Esophagus (tissue), 2 donors: ENCODE results near the gene RNF215. TPM values are rescaled to one million over a fixed set of nuclear protein-coding genes. Genes with fewer than 3 reads are reported as not detected.
A peak's percentile ranks its signal among the peaks of the same experiment; 100 is the strongest.
"Not testable (repeated sequence)": the region's sequence is repeated elsewhere in the genome, so short reads cannot be mapped to it uniquely, and the experiment has no call there.

Experiments used
- H3K27ac ChIP-seq, 2 donors: one replicate each; pipeline ENCODE4 v1.5.1; 2013; ENCODE audit warnings: low read depth in 2 of 2, mild to moderate bottlenecking in 2 of 2, inconsistent platforms in 1 of 2, low read length in 1 of 2, moderate library complexity in 1 of 2
- H3K27me3 ChIP-seq, 2 donors: one replicate each; pipeline ENCODE4 v1.6.1; 2013; ENCODE audit warnings: low read length in 2 of 2, control low read depth in 1 of 2, mild to moderate bottlenecking in 1 of 2; ENCODE audit not compliant: insufficient read depth in 2 of 2, control insufficient read depth in 1 of 2
- H3K36me3 ChIP-seq, 2 donors: one replicate each; pipeline ENCODE4 v1.6.1; 2013; ENCODE audit warnings: low read length in 1 of 2; ENCODE audit not compliant: control insufficient read depth in 2 of 2, insufficient read depth in 2 of 2
- H3K4me1 ChIP-seq, 2 donors: one replicate each; pipeline ENCODE4 v1.6.1; 2013; ENCODE audit warnings: low read length in 1 of 2; ENCODE audit not compliant: control insufficient read depth in 2 of 2, insufficient read depth in 2 of 2
- H3K4me3 ChIP-seq, 2 donors: one replicate each; pipeline ENCODE4 v1.5.1; 2013; ENCODE audit warnings: low read length in 2 of 2, mild to moderate bottlenecking in 2 of 2, low read depth in 1 of 2, moderate library complexity in 1 of 2
- H3K9me3 ChIP-seq, 2 donors: one replicate each; pipeline ENCODE4 v1.6.1; 2013; ENCODE audit warnings: mild to moderate bottlenecking in 2 of 2, low read depth in 1 of 2, low read length in 1 of 2, moderate library complexity in 1 of 2; ENCODE audit not compliant: control insufficient read depth in 2 of 2, insufficient read depth in 1 of 2
- WGBS, 2 donors: extraction: QIAGEN DNeasy Blood & Tissue Kit; methylation state at CpG; one replicate each; pipeline ENCODE4 v1.1.7; 2013; 5-methylcytosine and 5-hydroxymethylcytosine counted together
- polyA plus RNA-seq, 2 donors: library from polyadenylated mRNA; stranded (reverse); fragments of 200-250 nt; gene quantifications; one replicate each; pipeline ENCODE4 v1.2.3, GENCODE V29; 2013
- donor health status: healthy with polysubstance abuse.
- donor health status: Bipolar disorder and iron deficiency.

Gene RNF215
- polyA plus RNA-seq, 2 donors: 5.2 to 7.3 TPM

DNA sequence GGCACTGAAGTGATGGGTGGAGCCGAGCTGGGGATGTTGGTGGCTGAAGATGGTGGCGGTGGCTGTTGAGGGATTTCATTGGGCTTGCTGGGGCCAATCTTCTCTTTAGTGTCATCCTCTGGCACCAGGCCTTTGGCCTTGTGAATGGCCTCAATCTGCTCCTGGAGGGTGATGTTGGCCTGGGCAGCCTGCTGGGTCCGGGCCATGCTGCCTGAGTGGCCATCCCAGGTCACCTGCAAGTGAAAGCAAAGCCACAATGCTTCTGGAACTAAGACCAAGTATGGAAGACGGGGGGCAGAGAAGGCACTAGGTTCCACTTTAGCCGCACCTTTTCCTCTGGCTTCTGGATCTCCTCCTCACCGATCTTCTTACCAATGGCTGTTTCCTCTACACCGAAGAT lies 48.4 kb downstream of the RNF215 start:
- no peaks in the 10 kb centered on the region for H3K9me3 ChIP-seq
- 98 to 99% methylated on average over 7 of the region's 7 CpGs for WGBS, 2 donors
- H3K27me3 ChIP-seq: no peaks in the 10 kb centered on the region
- H3K4me1 ChIP-seq: peaks cover 0 to 4% of the 10 kb centered on the region in 2 donors
- no peak overlapping the region for H3K4me3 ChIP-seq
- peaks cover 75 to 90% of the 10 kb centered on the region in 2 donors for H3K36me3 ChIP-seq
- no peak overlapping the region for H3K27ac ChIP-seq

DNA sequence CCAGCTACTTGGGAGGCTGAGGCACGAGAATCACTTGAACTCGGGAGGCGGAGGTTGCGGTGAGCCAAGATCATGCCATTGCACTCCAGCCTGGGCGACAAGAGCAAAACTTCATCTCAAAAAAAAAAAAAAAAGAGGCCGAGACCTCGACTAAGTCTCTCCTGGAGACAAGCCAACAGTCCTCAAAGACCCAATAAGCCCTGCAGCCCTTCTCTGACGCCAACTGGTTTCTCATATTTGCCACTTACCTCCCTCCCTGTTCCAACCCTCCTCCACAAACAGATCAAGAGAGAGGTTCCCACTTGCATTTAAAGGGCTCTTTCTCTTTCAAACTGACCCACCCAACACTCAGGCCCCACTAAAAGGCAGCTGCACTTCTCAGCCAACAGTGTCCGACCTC lies 48.9 kb downstream of the RNF215 start:
- H3K9me3 ChIP-seq, H3K4me3 ChIP-seq, H3K27me3 ChIP-seq, H3K27ac ChIP-seq, H3K4me1 ChIP-seq: not testable (repeated sequence)
- 79 to 83% methylated on average over 8 to 9 of the region's 9 CpGs for WGBS, 2 donors
- peaks cover 72 to 91% of the 10 kb centered on the region in 2 donors for H3K36me3 ChIP-seq

DNA sequence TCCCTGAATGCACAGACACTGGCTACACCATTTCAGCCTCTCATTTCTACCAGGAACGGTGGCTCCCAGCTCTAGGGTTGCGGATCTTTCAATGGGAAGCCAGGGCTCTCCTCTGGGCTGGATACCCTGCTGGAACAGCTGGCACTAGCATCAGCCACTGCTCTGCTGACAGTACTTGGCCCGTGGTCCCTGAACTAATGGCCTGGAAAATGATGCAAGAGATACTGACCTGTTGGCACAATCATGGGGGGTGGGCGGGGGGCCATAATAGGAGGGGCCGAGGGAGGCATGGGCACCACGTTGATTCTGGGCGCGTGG lies 49.8 kb downstream of the RNF215 start:
- Histone ChIP-seq H3K36me3 (peaks cover 67 to 86% of the 10 kb centered on the region in 2 donors), H3K4me3 (no peak overlapping the region), H3K27me3 (no peaks in the 10 kb centered on the region), H3K27ac (no peak overlapping the region), H3K4me1 (peaks cover 0 to 4% of the 10 kb centered on the region in 2 donors), H3K9me3 (no peaks in the 10 kb centered on the region)
- 87 to 92% methylated on average over 8 of the region's 8 CpGs for WGBS, 2 donors

DNA sequence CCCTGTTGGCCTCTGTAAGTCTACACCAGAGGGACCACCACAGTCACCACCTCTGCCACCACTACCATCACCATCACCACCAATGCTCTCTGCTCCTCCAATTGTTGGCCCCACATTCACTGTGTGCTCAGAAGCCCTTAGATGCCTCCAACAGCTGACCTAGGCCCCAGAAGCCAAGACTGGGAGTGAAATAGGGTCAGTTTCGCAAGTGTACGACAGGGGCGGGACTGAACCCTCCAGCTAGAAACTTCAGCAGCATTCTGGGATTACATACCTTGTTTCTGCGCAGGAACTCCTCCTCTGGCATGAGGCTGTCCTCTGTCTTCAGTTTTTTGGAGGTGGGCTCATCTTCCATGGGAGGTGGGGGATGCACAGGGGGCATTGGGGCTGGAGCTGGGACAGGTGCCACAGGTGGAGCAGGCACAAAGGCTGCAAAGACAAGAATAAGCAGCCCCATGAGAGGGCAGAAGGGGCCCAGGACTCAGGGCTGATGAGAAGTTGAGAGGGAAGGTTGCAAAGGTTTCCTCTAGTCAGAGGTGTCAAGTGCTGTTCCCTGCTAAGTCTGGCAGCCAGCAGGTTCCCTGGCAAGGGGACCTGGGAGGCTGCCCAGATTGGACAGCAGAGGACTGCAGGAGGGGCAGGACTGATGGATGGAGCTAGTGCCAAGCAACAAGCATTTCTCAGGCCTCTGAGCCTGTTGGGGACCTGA lies 50.3 kb downstream of the RNF215 start:
- Histone ChIP-seq H3K4me1 (peaks cover 0 to 4% of the 10 kb centered on the region in 2 donors), H3K9me3 (no peaks in the 10 kb centered on the region), H3K27ac (no peak overlapping the region), H3K4me3 (no peak overlapping the region), H3K36me3 (peaks cover 62 to 83% of the 10 kb centered on the region in 2 donors), H3K27me3 (no peaks in the 10 kb centered on the region)
- 95 to 96% methylated on average over 4 of the region's 4 CpGs for WGBS, 2 donors

DNA sequence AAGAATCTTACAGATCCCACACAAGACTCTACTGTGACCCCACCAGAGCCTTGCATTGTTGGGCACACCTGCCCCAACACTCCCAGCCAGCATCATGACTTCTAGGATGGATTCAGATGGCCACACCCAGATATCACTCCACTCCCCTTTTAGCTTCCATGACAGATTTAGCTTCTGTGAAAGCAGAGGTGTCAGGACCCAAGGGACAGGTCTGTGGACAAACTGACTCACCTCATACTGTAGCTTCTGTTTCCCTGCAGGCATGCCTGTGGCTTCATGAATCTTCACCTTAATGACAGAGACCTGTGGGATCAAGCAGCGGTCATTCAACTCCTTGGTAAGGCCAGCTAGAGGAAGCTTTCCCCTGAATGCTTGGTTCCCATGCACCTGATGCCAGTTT lies 52.0 kb downstream of the RNF215 start:
- peaks cover 46 to 69% of the 10 kb centered on the region in 2 donors for H3K36me3 ChIP-seq
- H3K4me3 ChIP-seq: no peak overlapping the region
- H3K27me3 ChIP-seq: no peaks in the 10 kb centered on the region
- 95 to 100% methylated on average over 1 of the region's 1 CpG for WGBS, 2 donors
- H3K4me1 ChIP-seq: peaks cover 0 to 4% of the 10 kb centered on the region in 2 donors
- H3K27ac ChIP-seq: no peak overlapping the region
- no peaks in the 10 kb centered on the region for H3K9me3 ChIP-seq

DNA sequence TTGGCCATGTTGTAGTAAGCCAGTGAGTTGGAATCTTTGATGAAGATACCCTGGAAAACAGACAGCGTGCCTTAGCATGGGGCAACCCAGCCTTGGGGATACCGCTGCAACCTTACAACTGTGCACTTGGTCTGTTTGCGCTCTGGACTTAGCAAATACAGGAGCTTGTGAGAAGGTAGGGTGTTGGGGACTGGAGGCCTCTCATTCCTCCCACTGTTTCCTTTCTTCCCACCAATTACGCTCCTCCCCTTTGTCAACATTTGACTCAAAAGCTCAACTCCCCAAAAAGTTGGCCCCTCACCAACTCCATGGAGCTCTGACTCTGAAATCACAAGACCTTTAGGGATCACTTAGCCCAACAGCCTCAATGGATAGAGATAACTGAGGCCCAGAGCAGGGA lies 52.6 kb downstream of the RNF215 start:
- H3K27ac ChIP-seq: peak overlapping the region in 1 of 2 donors; percentile 16
- no peaks in the 10 kb centered on the region for H3K27me3 ChIP-seq
- no peak overlapping the region for H3K4me3 ChIP-seq
- peaks cover 0 to 4% of the 10 kb centered on the region in 2 donors for H3K4me1 ChIP-seq
- peaks cover 41 to 65% of the 10 kb centered on the region in 2 donors for H3K36me3 ChIP-seq
- H3K9me3 ChIP-seq: no peaks in the 10 kb centered on the region
- 94 to 97% methylated on average over 4 of the region's 4 CpGs for WGBS, 2 donors

DNA sequence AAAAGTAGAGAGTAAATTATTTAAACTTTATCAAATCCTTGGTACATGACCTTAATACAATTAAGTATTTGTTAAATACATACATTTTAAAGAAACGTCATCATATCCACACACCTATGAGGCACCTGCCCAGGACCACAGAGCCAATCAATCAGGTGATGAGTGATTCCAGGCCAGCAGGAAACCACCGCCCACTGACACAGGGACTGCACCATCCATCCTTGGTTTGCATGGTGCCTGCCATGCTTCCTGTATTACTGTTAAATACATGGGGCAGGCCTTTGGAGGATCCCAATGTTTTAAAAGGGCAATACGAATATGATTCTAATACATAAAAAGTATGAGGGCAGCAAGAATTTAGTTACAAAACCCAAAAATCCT lies 53.5 kb downstream of the RNF215 start:
- 84% methylated on average over 3 of the region's 3 CpGs for WGBS, 2 donors
- H3K4me3 ChIP-seq: no peak overlapping the region
- H3K9me3 ChIP-seq: no peaks in the 10 kb centered on the region
- no peaks in the 10 kb centered on the region for H3K27me3 ChIP-seq
- no peak overlapping the region for H3K27ac ChIP-seq
- peaks cover 0 to 4% of the 10 kb centered on the region in 2 donors for H3K4me1 ChIP-seq
- peaks cover 36 to 57% of the 10 kb centered on the region in 2 donors for H3K36me3 ChIP-seq

DNA sequence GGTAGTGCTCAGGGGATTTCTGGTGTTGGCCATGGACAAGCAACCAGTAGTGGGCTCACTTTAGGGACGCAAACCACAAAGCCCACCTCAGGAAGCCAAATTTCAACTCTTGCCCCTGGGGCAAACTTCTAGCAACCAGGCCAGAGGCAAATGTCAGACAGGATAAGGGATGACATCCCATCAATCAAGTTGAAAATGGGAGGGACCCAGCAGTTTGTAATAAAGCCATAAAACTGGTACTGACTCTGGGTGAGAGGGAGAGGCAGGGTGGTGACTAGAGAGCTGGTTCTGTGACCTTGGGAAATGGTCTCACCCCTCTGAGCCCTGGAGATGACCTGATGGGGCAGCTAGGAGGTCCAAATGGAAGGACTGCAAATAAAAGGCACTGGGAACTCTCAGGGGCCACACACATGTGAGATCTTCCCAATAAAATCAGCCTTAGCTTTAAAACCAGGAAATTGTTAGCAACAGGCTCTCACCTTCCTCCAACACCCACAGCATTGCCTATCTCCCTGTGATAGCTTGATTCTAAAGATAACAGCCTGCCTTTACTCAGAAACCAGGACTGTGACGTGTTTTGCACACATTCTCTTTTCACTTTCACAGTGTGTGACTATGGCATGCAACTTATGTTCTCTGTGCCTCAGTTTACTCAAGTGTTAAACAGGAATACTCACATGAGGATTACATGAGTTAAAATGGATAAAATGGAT lies 54.1 kb downstream of the RNF215 start:
- 82 to 88% methylated on average over 2 of the region's 2 CpGs for WGBS, 2 donors
- H3K27ac ChIP-seq: no peak overlapping the region
- peaks cover 32 to 53% of the 10 kb centered on the region in 2 donors for H3K36me3 ChIP-seq

DNA sequence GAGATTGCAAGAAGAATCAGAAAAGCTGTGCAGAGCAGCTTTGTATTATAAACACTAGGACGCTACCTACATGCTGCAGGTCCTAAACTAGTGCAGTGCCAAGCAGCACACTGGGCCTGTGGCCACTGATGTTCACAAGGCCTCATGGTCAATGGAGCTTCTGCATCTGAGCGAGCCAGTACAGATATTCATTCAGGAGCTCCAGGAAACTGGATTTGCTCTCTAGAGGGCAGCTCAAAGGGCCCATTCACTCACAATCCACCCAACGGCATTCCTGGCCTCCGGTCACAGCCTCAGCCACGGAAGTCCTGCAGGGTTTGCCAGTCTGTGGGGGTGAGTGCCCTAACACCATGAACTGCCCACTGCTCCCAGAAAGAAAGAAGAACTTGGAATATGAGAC lies 54.7 kb downstream of the RNF215 start:
- peaks cover 32 to 48% of the 10 kb centered on the region in 2 donors for H3K36me3 ChIP-seq
- H3K4me3 ChIP-seq: no peak overlapping the region
- WGBS, 2 donors: 79 to 80% methylated on average over 5 of the region's 5 CpGs
- H3K9me3 ChIP-seq: no peaks in the 10 kb centered on the region
- H3K27me3 ChIP-seq: no peaks in the 10 kb centered on the region
- H3K4me1 ChIP-seq: peaks cover 0 to 4% of the 10 kb centered on the region in 2 donors
- H3K27ac ChIP-seq: no peak overlapping the region

More for the DNA sequence above, 54.1 kb downstream of the RNF215 start:
- H3K9me3 ChIP-seq: no peaks in the 10 kb centered on the region
- H3K4me3 ChIP-seq: no peak overlapping the region
- no peaks in the 10 kb centered on the region for H3K27me3 ChIP-seq
- peaks cover 0 to 4% of the 10 kb centered on the region in 2 donors for H3K4me1 ChIP-seq
